ENCODE measurements around the gene JAZF1.

JAZF1 gene

GRCh38 chr7:28067171-28067570 is 113.4 kb downstream of the JAZF1 start:
- DNase-seq (ENCODE audit: low read depth in 1 of 2, low spot score in 1 of 2), result no peak

GRCh38 chr7:28065721-28066285 is 114.8 kb downstream of the JAZF1 start:
- no peak for TF ChIP-seq JUND (IDR thresholded peaks at IDR 0.05; ENCODE audit: low read depth)
- in situ Hi-C loops (cut with HindIII; ENCODE audit: low pct_unique_long_range_greater_than_20kb, low sequenced_read_pairs), result no loop called here
- peak; percentile 17 to 53 for DNase-seq (ENCODE audit: low read depth in 1 of 2, low spot score in 1 of 2)

More at GRCh38 chr7:28067171-28067570, 113.4 kb downstream of the JAZF1 start:
- no peak for TF ChIP-seq JUND (IDR thresholded peaks at IDR 0.05; ENCODE audit: low read depth)
- in situ Hi-C loops (cut with HindIII; ENCODE audit: low pct_unique_long_range_greater_than_20kb, low sequenced_read_pairs), result no loop called here

- no peak for TF ChIP-seq JUND (IDR thresholded peaks at IDR 0.05; ENCODE audit: low read depth)
- in situ Hi-C loops (cut with HindIII; ENCODE audit: low pct_unique_long_range_greater_than_20kb, low sequenced_read_pairs), result no loop called here
- no peak for DNase-seq (ENCODE audit: low read depth in 1 of 2, low spot score in 1 of 2)
Measured at GRCh38 chr7:28065308-28065707, 115.3 kb downstream of the JAZF1 start.

GRCh38 chr7:28064437-28064836 is 116.2 kb downstream of the JAZF1 start:
- no peak for DNase-seq (ENCODE audit: low read depth in 1 of 2, low spot score in 1 of 2)
- in situ Hi-C loops (cut with HindIII; ENCODE audit: low pct_unique_long_range_greater_than_20kb, low sequenced_read_pairs), result no loop called here
- TF ChIP-seq JUND (IDR thresholded peaks at IDR 0.05; ENCODE audit: low read depth), result no peak

- no peak for TF ChIP-seq JUND (IDR thresholded peaks at IDR 0.05; ENCODE audit: low read depth)
- in situ Hi-C loops (cut with HindIII; ENCODE audit: low pct_unique_long_range_greater_than_20kb, low sequenced_read_pairs), result no loop called here
- DNase-seq (ENCODE audit: low read depth in 1 of 2, low spot score in 1 of 2), result peak; percentile 38 to 91
Measured at GRCh38 chr7:28062197-28062991, 118.2 kb downstream of the JAZF1 start.

GRCh38 chr7:28061824-28062196 is 118.8 kb downstream of the JAZF1 start:
- in situ Hi-C loops (cut with HindIII; ENCODE audit: low pct_unique_long_range_greater_than_20kb, low sequenced_read_pairs), result no loop called here
- TF ChIP-seq JUND (IDR thresholded peaks at IDR 0.05; ENCODE audit: low read depth), result no peak
- DNase-seq (ENCODE audit: low read depth in 1 of 2, low spot score in 1 of 2), result no peak

- no peak for TF ChIP-seq JUND (IDR thresholded peaks at IDR 0.05; ENCODE audit: low read depth)
Measured at GRCh38 chr7:28060371-28060950, 120.1 kb downstream of the JAZF1 start.

GRCh38 chr7:28055161-28055544 is 125.4 kb downstream of the JAZF1 start:
- DNase-seq (ENCODE audit: low read depth in 1 of 2, low spot score in 1 of 2), result no peak
- in situ Hi-C loops (cut with HindIII; ENCODE audit: low pct_unique_long_range_greater_than_20kb, low sequenced_read_pairs), result no loop called here
- no peak for TF ChIP-seq JUND (IDR thresholded peaks at IDR 0.05; ENCODE audit: low read depth)

More at GRCh38 chr7:28060371-28060950, 120.1 kb downstream of the JAZF1 start:
- no peak for DNase-seq (ENCODE audit: low read depth in 1 of 2, low spot score in 1 of 2)
- in situ Hi-C loops (cut with HindIII; ENCODE audit: low pct_unique_long_range_greater_than_20kb, low sequenced_read_pairs), result no loop called here

GRCh38 chr7:28054531-28055160 is 125.9 kb downstream of the JAZF1 start:
- no peak for TF ChIP-seq JUND (IDR thresholded peaks at IDR 0.05; ENCODE audit: low read depth)
- in situ Hi-C loops (cut with HindIII; ENCODE audit: low pct_unique_long_range_greater_than_20kb, low sequenced_read_pairs), result no loop called here
- no peak for DNase-seq (ENCODE audit: low read depth in 1 of 2, low spot score in 1 of 2)

- TF ChIP-seq JUND (IDR thresholded peaks at IDR 0.05; ENCODE audit: low read depth), result no peak
- no peak for DNase-seq (ENCODE audit: low read depth in 1 of 2, low spot score in 1 of 2)
- in situ Hi-C loops (cut with HindIII; ENCODE audit: low pct_unique_long_range_greater_than_20kb, low sequenced_read_pairs), result no loop called here
Measured at GRCh38 chr7:28052933-28053332, 127.7 kb downstream of the JAZF1 start.

- TF ChIP-seq JUND (IDR thresholded peaks at IDR 0.05; ENCODE audit: low read depth), result no peak
- no peak for DNase-seq (ENCODE audit: low read depth in 1 of 2, low spot score in 1 of 2)
Measured at GRCh38 chr7:28048694-28049093, 131.9 kb downstream of the JAZF1 start.

GRCh38 chr7:28046035-28046434 is 134.6 kb downstream of the JAZF1 start:
- no peak for DNase-seq (ENCODE audit: low read depth in 1 of 2, low spot score in 1 of 2)
- in situ Hi-C loops (cut with HindIII; ENCODE audit: low pct_unique_long_range_greater_than_20kb, low sequenced_read_pairs), result no loop called here

More at GRCh38 chr7:28048694-28049093, 131.9 kb downstream of the JAZF1 start:
- in situ Hi-C loops (cut with HindIII; ENCODE audit: low pct_unique_long_range_greater_than_20kb, low sequenced_read_pairs), result no loop called here

GRCh38 chr7:28045592-28045991 is 135.0 kb downstream of the JAZF1 start:
- in situ Hi-C loops (cut with HindIII; ENCODE audit: low pct_unique_long_range_greater_than_20kb, low sequenced_read_pairs), result no loop called here
- no peak for DNase-seq (ENCODE audit: low read depth in 1 of 2, low spot score in 1 of 2)
- no peak for TF ChIP-seq JUND (IDR thresholded peaks at IDR 0.05; ENCODE audit: low read depth)

More at GRCh38 chr7:28046035-28046434, 134.6 kb downstream of the JAZF1 start:
- no peak for TF ChIP-seq JUND (IDR thresholded peaks at IDR 0.05; ENCODE audit: low read depth)
